Fibroblast of skin of left quadriceps (primary cell): ENCODE results near the gene SEH1L.

ENCODE experiments used
- DNase-seq, 2 experiments: peaks; one replicate each; pipeline ENCODE4 v3.0.0-alpha.2; 2013; ENCODE audit warnings: low read depth in 2 of 2

Gene SEH1L

DNA sequence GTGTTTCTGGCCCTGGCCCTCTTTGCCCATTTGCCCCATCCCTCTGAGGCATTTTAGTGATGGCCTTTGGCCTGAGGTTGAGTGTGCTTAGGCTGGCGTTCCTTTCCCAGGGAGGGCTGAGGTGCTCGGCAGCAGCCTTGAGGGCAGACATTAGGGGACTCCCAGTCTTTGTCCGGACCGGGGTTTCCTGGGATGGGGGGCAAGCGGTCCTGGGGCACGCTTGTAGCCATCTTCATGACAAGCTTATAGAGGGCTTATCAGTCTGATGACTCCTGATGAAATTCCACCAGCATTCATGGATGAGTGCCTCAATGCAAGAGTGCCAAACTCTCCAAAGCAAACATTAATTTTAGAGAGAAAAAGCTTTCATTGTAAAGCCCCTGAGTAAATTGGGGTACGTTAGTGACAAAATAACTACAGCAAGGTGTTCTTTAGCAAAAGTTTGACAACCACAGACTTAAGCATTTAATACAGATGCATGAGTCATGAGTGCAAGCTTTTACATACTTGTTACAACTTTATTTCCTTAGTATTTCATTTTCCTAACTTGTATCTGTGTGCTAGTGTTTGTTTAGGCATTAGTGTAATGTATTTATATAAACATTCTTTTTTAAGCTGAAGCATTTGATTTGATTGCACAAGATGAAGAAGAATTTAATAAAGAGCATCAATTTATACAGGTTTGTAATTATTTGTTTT lies 89.0 kb downstream of the SEH1L start:
- DNase-seq: peak in 1 of 2 experiments; percentile 1
